Measurements from ENCODE around the gene KRI1.
"Not testable (repeated sequence)": the region's sequence is repeated elsewhere in the genome, so short reads cannot be mapped to it uniquely, and the experiment has no call there.

KRI1 gene

DNA sequence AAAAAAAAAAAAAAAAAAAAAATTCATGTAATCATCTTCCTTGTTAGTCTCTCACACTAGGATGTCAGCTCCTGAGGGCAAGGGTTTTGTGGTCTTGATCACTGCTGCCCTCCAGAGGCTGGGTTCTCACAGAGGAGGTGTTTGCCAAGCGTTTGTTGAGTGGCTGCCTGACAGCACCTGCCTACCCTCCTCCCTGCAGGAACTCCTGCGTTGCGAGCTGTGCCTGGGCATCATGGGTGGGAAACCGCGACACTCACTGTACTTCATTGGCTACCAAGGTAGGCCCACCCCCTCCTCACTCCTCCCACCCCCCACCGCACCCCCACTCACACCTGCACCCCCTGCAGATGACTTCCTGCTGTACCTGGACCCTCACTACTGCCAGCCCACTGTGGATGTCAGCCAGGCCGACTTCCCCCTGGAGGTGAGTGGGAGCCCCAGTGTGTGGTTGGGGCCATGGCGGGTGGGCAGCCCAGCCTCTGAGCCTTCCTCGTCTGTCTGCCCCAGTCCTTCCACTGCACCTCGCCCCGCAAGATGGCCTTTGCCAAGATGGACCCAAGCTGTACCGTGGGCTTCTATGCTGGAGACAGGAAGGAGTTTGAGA lies 14.0 kb downstream of the KRI1 start:
- TF ChIP-seq, protein P1, sequence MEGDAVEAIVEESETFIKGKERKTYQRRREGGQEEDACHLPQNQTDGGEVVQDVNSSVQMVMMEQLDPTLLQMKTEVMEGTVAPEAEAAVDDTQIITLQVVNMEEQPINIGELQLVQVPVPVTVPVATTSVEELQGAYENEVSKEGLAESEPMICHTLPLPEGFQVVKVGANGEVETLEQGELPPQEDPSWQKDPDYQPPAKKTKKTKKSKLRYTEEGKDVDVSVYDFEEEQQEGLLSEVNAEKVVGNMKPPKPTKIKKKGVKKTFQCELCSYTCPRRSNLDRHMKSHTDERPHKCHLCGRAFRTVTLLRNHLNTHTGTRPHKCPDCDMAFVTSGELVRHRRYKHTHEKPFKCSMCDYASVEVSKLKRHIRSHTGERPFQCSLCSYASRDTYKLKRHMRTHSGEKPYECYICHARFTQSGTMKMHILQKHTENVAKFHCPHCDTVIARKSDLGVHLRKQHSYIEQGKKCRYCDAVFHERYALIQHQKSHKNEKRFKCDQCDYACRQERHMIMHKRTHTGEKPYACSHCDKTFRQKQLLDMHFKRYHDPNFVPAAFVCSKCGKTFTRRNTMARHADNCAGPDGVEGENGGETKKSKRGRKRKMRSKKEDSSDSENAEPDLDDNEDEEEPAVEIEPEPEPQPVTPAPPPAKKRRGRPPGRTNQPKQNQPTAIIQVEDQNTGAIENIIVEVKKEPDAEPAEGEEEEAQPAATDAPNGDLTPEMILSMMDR (IDR thresholded peaks at IDR 0.05; ENCODE audit: borderline replicate concordance, control extremely low read depth, extremely low read depth, insufficient read depth, missing control alignments): no peak
- in situ Hi-C loops (cut with MboI; ENCODE audit: low sequenced_read_pairs, unreplicated experiment): no loop called here
- no peak for DNase-seq (ENCODE audit: low spot score)

DNA sequence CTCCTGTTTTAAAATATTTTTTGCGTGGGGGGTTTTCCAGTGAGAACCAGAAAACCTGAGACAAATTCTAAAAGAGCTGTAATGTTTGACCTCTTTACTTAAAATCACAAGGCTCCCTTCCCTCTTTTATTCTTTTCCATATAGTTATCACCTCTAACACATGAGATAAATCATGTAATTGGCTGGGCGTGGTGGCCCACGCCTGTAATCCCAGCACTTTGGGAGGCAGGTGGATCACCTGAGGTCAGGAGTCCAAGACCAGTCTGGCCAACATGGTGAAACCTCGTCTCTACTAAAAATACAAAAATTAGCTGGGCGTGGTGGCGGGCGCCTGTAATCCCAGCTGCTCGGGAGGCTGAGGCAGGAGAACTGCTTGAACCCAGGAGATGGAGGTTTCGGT lies 14.8 kb downstream of the KRI1 start:
- in situ Hi-C loops (cut with MboI; ENCODE audit: low sequenced_read_pairs, unreplicated experiment); DNase-seq (ENCODE audit: low spot score): not testable (repeated sequence)

DNA sequence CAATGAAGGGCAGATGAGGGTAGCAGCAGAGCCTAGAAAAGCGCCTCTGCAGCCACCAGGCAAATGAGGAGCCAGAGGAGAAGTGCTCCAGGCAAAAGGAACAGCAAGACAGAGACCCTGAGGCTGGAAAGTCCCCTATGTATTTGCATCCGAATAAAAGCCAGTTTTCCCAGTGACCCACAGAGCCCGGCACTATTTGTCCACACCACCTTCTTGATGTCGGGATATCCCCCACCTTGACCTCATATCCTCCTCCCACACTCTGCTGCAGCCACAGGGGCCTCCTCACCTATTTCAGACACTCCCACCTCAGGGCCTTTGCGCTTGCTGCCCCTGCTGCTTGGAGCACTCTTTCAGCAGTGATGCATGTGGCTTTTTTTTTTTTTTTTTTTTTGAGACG lies 15.5 kb downstream of the KRI1 start:
- DNase-seq (ENCODE audit: low spot score): no peak
- in situ Hi-C loops (cut with MboI; ENCODE audit: low sequenced_read_pairs, unreplicated experiment): no loop called here
- TF ChIP-seq, protein P1 (IDR thresholded peaks at IDR 0.05; ENCODE audit: borderline replicate concordance, control extremely low read depth, extremely low read depth, insufficient read depth, missing control alignments): no peak

DNA sequence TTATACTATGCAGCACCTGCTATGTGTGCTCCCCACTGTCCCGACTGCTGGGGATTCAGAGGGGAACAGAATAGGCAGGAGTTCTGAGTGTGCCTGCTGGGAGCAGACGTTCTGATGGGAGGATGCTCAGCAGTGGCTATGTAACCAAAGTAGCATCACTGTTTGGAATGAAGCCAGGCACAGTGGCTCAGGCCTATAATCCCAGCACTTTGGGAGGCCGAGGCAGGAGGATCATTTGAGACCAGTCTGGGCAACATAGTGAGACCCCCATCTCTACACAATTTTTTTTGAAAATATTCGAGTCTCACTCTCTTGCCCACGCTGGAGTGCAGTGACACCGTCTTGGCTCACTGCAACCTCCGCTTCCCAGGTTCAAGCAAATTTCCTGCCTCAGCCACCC lies 16.1 kb downstream of the KRI1 start:
- TF ChIP-seq, protein P1 (IDR thresholded peaks at IDR 0.05; ENCODE audit: borderline replicate concordance, control extremely low read depth, extremely low read depth, insufficient read depth, missing control alignments): no peak
- in situ Hi-C loops (cut with MboI; ENCODE audit: low sequenced_read_pairs, unreplicated experiment): no loop called here
- DNase-seq (ENCODE audit: low spot score): no peak

DNA sequence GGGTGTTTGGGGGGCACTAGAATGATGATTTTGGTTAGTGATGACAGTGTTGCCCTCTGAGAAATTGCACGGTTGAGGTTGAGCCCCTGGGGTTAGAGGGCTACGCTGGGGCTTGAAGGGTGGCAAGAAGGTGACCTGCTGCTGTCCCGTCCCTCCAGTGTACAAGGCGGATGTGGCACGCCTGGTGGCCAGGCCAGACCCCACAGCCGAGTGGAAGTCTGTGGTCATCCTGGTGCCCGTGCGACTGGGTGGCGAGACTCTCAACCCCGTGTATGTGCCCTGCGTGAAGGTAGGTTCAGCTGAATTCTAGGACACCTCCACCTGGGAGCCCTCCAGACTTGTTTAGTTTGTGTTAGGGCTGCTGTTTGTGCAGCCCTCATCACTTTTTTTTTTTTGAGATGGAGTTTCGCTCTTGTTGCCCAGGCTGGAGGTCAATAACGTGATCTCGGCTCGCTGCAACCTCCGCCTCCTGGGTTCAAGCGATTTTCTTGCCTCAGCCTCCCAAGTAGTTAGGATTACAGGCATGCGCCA lies 17.0 kb downstream of the KRI1 start:
- DNase-seq (ENCODE audit: low spot score): no peak
- TF ChIP-seq, protein P1 (IDR thresholded peaks at IDR 0.05; ENCODE audit: borderline replicate concordance, control extremely low read depth, extremely low read depth, insufficient read depth, missing control alignments): no peak
- in situ Hi-C loops (cut with MboI; ENCODE audit: low sequenced_read_pairs, unreplicated experiment): no loop called here

DNA sequence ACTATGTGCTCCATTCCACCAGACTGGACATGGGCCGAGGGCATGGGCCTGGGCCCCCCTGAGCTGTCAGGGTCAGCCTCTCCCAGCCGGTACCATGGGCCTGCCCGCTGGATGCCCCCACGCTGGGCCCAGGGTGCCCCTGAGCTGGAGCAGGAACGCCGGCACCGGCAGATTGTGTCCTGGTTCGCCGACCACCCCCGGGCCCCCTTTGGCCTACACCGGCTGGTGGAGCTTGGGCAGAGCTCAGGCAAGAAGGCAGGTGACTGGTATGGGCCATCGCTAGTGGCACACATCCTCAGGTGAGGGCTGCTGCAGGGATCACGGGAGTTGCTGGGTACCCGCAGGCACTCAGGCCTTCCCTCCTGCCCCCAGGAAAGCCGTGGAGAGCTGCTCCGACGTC lies 19.0 kb downstream of the KRI1 start:
- DNase-seq (ENCODE audit: low spot score): no peak
- in situ Hi-C loops (cut with MboI; ENCODE audit: low sequenced_read_pairs, unreplicated experiment): no loop called here
- TF ChIP-seq, protein P1 (IDR thresholded peaks at IDR 0.05; ENCODE audit: borderline replicate concordance, control extremely low read depth, extremely low read depth, insufficient read depth, missing control alignments): no peak

DNA sequence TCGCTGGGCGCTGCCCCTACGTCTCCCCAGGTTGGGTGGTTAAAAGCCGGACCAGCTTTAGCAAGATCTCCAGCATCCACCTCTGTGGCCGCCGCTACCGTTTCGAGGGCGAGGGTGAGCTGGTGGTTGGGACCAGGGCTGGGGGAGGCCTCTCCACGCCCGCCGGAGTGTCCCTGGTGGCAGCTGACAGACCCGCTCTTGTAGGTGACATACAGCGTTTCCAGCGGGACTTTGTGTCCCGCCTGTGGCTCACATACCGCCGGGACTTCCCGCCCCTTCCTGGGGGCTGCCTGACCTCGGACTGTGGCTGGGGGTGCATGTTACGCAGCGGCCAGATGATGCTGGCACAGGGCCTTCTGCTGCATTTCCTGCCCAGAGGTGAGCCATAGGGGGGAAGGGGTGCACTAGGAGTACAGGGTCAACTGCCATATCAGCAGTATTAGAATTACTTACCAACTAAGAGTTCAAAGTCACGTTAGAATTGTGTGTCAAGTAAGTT lies 21.0 kb downstream of the KRI1 start:
- TF ChIP-seq, protein P1 (IDR thresholded peaks at IDR 0.05; ENCODE audit: borderline replicate concordance, control extremely low read depth, extremely low read depth, insufficient read depth, missing control alignments): no peak
- peak; percentile 32 for DNase-seq (ENCODE audit: low spot score)
- in situ Hi-C loops (cut with MboI; ENCODE audit: low sequenced_read_pairs, unreplicated experiment): no loop called here
